HEK293T (cell line): ENCODE results near the gene EPGN.

ENCODE experiments used
- ARNT ChIP-seq: fragments of 450-650 bp; IDR thresholded peaks from 2 replicates; pipeline ENCODE4 v1.6.1; 2017; ENCODE audit warnings: mild to moderate bottlenecking
- BHLHE40 ChIP-seq: fragments of 450-650 bp; IDR thresholded peaks from 2 replicates; pipeline ENCODE4 v1.6.1; 2016; ENCODE audit warnings: mild to moderate bottlenecking, moderate library complexity, borderline replicate concordance
- FOXA1 ChIP-seq: fragments of 450-650 bp; IDR thresholded peaks from 2 replicates; pipeline ENCODE4 v1.6.1; 2016; ENCODE audit warnings: mild to moderate bottlenecking
- FOXK2 ChIP-seq: fragments of 450-650 bp; IDR thresholded peaks from 2 replicates; pipeline ENCODE4 v1.6.1; 2016; ENCODE audit warnings: mild to moderate bottlenecking
- FOXM1 ChIP-seq: fragments of 450-650 bp; IDR thresholded peaks from 2 replicates; pipeline ENCODE4 v1.6.1; 2017; ENCODE audit warnings: mild to moderate bottlenecking, borderline replicate concordance
- HDGF ChIP-seq: fragments of 450-650 bp; IDR thresholded peaks from 2 replicates; pipeline ENCODE4 v1.6.1; 2017; ENCODE audit warnings: antibody characterized with exemption, borderline replicate concordance
- NFRKB ChIP-seq: fragments of 450-650 bp; IDR thresholded peaks from 2 replicates; pipeline ENCODE4 v1.6.1; 2016; ENCODE audit warnings: mild to moderate bottlenecking, moderate library complexity
- PKNOX1 ChIP-seq: fragments of 450-650 bp; IDR thresholded peaks from 2 replicates; pipeline ENCODE4 v1.6.1; 2016
- SP1 ChIP-seq: fragments of 450-650 bp; IDR thresholded peaks from 2 replicates; pipeline ENCODE4 v1.6.1; 2017
- SUZ12 ChIP-seq: fragments of 450-650 bp; IDR thresholded peaks from 2 replicates; pipeline ENCODE4 v1.6.1; 2016; ENCODE audit warnings: mild to moderate bottlenecking
- TARDBP ChIP-seq: fragments of 450-650 bp; IDR thresholded peaks from 2 replicates; pipeline ENCODE4 v1.6.1; 2016
- ZNF384 ChIP-seq: fragments of 450-650 bp; IDR thresholded peaks from 2 replicates; pipeline ENCODE4 v1.6.1; 2016

- TF ChIP-seq TARDBP (no peak), FOXA1 (no peak), ARNT (no peak), FOXM1 (no peak), SP1 (no peak), BHLHE40 (no peak), NFRKB (no peak), SUZ12 (no peak), HDGF (no peak), PKNOX1 (no peak), ZNF384 (no peak), FOXK2 (no peak)
These were observed 20.2 kb downstream of the EPGN start for GRCh38 chr4:74328501-74328900.
